Skeletal muscle tissue (tissue), 4 donors: Measurements from ENCODE around the gene TARDBP. TPM values are rescaled to one million over a fixed set of nuclear protein-coding genes. Genes with fewer than 3 reads are reported as not detected.
A peak's percentile ranks its signal among the peaks of the same experiment; 100 is the strongest.

Experiments used
- H3K27ac ChIP-seq: one replicate; pipeline ENCODE4 v1.7.0; 2013; ENCODE audit warnings: mild to moderate bottlenecking, low read depth, low read length, inconsistent platforms
- H3K27me3 ChIP-seq, 3 donors: one replicate each; pipeline ENCODE4 v1.7.0; 2013; ENCODE audit warnings: low read length in 3 of 3; ENCODE audit not compliant: control insufficient read depth in 3 of 3, insufficient read depth in 3 of 3
- H3K36me3 ChIP-seq, 3 donors: one replicate each; pipeline ENCODE4 v1.7.0; 2013; ENCODE audit warnings: low read length in 3 of 3; ENCODE audit not compliant: control insufficient read depth in 3 of 3, insufficient read depth in 3 of 3
- H3K4me1 ChIP-seq, 3 donors: one replicate each; pipeline ENCODE4 v1.7.0; 2013; ENCODE audit warnings: low read length in 3 of 3, mild to moderate bottlenecking in 3 of 3; ENCODE audit not compliant: control insufficient read depth in 3 of 3, insufficient read depth in 3 of 3
- H3K4me3 ChIP-seq, 3 donors: one replicate each; pipeline ENCODE4 v1.7.0; 2013; ENCODE audit warnings: low read length in 3 of 3
- H3K9ac ChIP-seq, 3 donors: one replicate each; pipeline ENCODE4 v1.7.0; 2013; ENCODE audit warnings: low read length in 3 of 3, mild to moderate bottlenecking in 3 of 3, moderate library complexity in 2 of 3, low read depth in 1 of 3
- H3K9me3 ChIP-seq, 3 donors: one replicate each; pipeline ENCODE4 v1.7.0; 2013; ENCODE audit warnings: low read length in 3 of 3; ENCODE audit not compliant: control insufficient read depth in 3 of 3
- total RNA-seq: library from RNA; depleted of rRNA; stranded (reverse); fragments of >200 nt; gene quantifications from one replicate; pipeline ENCODE4 v1.2.3, GENCODE V29; 2014
- donor health status: Osteomylitis.

TARDBP gene
- 61.1 TPM for total RNA-seq

DNA sequence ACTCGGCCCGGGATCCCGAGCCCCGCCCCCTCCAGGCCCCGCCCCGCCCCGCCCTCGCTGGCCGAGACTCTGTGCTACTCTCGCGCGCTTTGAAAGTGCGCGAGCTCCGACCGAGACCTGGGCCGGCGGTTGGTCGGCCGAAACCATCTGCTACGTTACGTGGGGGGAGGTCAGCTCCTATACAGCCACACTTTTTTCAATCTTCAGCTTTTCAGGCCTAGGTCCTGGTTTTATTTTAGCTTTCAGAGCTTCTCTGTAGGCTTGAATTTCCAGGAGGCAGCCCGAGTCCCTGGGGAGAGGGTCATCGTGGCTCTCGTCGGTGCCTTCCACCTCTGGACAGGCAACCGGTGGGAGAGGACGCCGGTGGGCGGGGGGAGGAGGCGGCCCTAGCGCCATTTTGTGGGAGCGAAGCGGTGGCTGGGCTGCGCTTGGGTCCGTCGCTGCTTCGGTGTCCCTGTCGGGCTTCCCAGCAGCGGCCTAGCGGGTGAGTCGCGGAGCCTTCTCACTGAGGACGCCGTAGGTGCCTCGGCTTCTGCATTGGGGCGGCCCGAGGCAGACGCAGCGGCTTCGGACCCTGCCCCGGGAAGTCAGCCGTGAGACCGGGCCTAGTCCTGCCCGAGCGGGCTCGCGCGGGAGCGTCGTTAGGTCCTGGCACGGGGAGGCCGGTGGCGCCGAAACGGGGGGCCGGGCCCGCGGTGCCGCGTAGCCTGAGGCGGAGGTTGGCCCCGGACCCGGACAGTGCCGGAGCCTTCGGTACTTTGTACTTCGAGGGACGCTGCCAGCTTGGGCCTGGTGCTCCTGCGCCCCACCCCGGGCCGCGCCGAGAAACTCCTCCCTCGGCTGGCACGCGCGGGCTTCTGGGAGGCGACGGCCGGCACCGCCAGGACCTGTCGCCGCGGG, at the start of gene TARDBP:
TSS of gene TARDBP (plus strand) at position 395 of the 900 bp plus-strand sequence. CDS start 1,074 bp downstream, outside the sequence.
- H3K36me3 ChIP-seq, result peaks cover 21 to 31% (median 27%) of the 10 kb centered on the region in 3 donors
- H3K27ac ChIP-seq, result peak within 1 kb of the TSS; percentile 98
- peak within 1 kb of the TSS; percentile 84 to 99 (median 97) for H3K4me3 ChIP-seq
- H3K27me3 ChIP-seq, result no peaks in the 10 kb centered on the region
- H3K9ac ChIP-seq, result peak within 1 kb of the TSS; percentile 97 to 100 (median 99)
- peaks cover 21 to 31% (median 25%) of the 10 kb centered on the region in 3 donors for H3K4me1 ChIP-seq
- H3K9me3 ChIP-seq, result no peaks in the 10 kb centered on the region

DNA sequence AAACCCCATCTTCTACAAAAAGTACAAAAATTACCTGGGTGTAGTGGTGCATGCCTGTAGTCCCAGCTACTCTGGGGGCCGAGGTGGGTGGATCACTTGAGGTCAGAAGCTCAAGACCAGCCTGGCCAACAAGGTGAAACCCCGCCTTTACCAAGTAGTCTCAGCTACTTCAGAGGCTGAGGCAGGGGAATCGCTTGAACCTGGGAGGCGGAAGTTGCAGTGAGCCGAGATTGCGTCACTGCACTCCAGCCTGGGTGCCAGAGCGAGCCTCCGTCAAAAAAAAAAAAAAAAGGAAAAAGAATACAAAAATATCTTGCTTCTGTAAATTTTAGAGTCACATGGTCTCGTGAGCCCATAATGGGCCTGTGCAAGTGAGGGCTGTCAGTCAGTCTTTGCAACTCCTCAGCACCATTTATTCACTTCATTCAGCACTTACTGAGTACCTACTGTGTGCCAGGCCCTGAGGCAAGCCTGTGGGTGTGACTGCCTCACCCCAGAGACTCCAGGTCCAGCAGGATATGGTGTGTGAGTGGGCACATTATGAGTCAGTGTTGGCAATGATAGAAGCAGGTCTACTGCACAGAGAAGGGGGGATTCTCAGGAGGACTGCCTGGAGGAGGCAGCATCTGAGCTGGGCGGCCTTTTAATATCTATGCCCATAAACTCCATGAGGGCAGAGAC, 46.8 kb upstream of the TARDBP start:
- no peaks in the 10 kb centered on the region for H3K36me3 ChIP-seq
- H3K27ac ChIP-seq, result peak overlapping the region; percentile 44
- peaks cover 21 to 31% (median 23%) of the 10 kb centered on the region in 3 donors for H3K4me1 ChIP-seq
- no peak overlapping the region for H3K9ac ChIP-seq
- no peak overlapping the region for H3K4me3 ChIP-seq
- H3K27me3 ChIP-seq, result peaks cover 0 to 4% (median 4%) of the 10 kb centered on the region in 3 donors
- no peaks in the 10 kb centered on the region for H3K9me3 ChIP-seq

GRCh38 chr1:10967090-10967489, 45.4 kb upstream of the TARDBP start:
- no peaks in the 10 kb centered on the region for H3K36me3 ChIP-seq
- peaks cover 0 to 4% (median 4%) of the 10 kb centered on the region in 3 donors for H3K27me3 ChIP-seq
- H3K27ac ChIP-seq, result no peak overlapping the region
- H3K9ac ChIP-seq, result no peak overlapping the region
- no peaks in the 10 kb centered on the region for H3K9me3 ChIP-seq
- peaks cover 14 to 24% (median 15%) of the 10 kb centered on the region in 3 donors for H3K4me1 ChIP-seq
- H3K4me3 ChIP-seq, result no peak overlapping the region

DNA sequence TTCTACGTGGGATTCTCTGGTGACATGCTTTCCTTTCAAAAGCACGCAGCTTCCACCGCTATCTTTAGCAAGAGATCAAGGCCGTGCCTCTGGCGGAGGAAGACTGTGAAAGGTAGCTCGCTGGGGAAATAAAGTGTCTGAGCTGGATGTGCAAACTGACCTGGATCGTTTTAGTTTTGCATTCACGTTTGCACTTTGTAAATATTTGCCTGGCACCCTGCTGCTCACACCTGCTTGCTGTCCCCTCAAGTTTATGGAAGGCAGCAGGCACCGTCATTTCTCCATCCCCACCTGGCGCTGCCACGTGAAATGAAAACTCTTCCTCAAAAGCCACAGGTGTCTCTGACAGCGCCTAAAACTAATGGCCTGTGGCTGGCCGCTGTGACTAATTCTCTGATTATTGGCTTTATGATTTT, 44.0 kb upstream of the TARDBP start:
- H3K4me1 ChIP-seq, result peaks cover 15 to 21% (median 18%) of the 10 kb centered on the region in 3 donors
- H3K9me3 ChIP-seq, result no peaks in the 10 kb centered on the region
- peaks cover 0 to 4% (median 4%) of the 10 kb centered on the region in 3 donors for H3K27me3 ChIP-seq
- peak overlapping the region; percentile 28 to 68 (median 57) for H3K9ac ChIP-seq
- H3K27ac ChIP-seq, result peak overlapping the region; percentile 7
- no peaks in the 10 kb centered on the region for H3K36me3 ChIP-seq
- peak overlapping the region; percentile 50 to 66 (median 59) for H3K4me3 ChIP-seq

DNA sequence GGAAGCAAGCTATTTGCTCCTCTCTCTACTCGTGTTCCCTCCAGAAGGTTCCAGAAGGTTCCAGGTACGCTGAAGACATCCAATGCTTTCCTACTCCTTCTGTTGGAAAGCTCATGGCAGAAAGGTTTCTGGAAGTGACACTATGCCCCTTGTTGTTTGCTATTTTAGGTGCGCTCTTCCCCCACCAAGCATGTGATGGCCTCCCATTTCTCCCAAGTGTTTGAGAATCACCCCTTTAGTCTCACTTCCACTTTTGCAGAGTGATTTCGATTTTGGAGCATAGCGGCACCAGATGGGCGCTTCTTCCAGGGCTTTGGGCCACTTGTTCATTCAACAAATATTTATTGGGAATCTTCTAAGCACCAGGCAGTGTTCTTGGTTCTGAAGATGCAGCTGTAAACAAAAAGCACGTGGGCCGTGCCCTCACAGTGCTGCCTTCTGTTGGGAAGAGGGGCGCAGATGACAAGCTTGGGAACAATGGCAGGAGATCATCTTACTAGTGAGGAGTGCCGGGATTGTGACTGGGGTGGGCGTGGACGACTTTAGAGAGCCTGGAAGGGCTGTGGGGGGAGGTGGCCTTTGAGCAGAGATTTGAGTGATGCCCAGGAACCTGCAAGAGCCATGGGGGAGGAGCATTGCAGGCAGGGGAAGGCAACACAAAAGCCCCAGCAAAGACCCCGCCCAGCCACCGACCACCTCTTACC, 43.0 kb upstream of the TARDBP start:
- Histone ChIP-seq H3K27ac (peak overlapping the region; percentile 7), H3K9ac (no peak overlapping the region), H3K27me3 (peaks cover 0 to under 1% (median 0%) of the 10 kb centered on the region in 3 donors), H3K4me3 (no peak overlapping the region), H3K36me3 (no peaks in the 10 kb centered on the region), H3K4me1 (peaks cover 25 to 31% (median 26%) of the 10 kb centered on the region in 3 donors), H3K9me3 (no peaks in the 10 kb centered on the region)

DNA sequence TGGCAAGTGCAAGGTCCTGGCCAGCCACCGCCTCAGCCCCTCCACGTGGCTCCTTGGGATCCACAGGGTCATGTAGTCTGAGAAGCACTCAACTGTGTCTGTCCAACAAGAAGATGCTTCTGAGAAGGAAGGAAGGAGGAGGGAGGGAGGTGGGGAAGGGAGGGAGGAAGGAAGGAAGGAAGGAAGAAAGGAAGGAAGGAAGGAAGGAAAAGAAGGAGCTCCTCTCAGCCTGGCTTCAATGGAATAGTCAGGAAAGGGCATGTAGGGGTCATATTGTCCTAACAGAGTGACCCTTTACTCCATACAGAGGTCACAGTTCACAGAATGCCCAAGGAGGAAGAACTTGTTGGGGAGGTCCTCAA, 42.5 kb upstream of the TARDBP start:
- Histone ChIP-seq H3K9me3 (no peaks in the 10 kb centered on the region), H3K27ac (no peak overlapping the region), H3K4me1 (peaks cover 30 to 36% (median 31%) of the 10 kb centered on the region in 3 donors), H3K9ac (no peak overlapping the region), H3K27me3 (no peaks in the 10 kb centered on the region), H3K4me3 (no peak overlapping the region), H3K36me3 (no peaks in the 10 kb centered on the region)

GRCh38 chr1:10973552-10973951, 38.9 kb upstream of the TARDBP start:
- no peaks in the 10 kb centered on the region for H3K27me3 ChIP-seq
- no peak overlapping the region for H3K4me3 ChIP-seq
- H3K4me1 ChIP-seq, result peaks cover 30 to 44% (median 33%) of the 10 kb centered on the region in 3 donors
- H3K36me3 ChIP-seq, result no peaks in the 10 kb centered on the region
- peak overlapping the region in 2 of 3 donors; percentile 20 to 75 for H3K9ac ChIP-seq
- H3K9me3 ChIP-seq, result no peaks in the 10 kb centered on the region
- no peak overlapping the region for H3K27ac ChIP-seq

- Histone ChIP-seq H3K36me3 (no peaks in the 10 kb centered on the region), H3K27ac (peak overlapping the region; percentile 56), H3K9me3 (no peaks in the 10 kb centered on the region), H3K9ac (peak overlapping the region; percentile 40 to 75 (median 45)), H3K4me1 (peaks cover 24 to 41% (median 32%) of the 10 kb centered on the region in 3 donors), H3K4me3 (peak overlapping the region; percentile 35 to 54 (median 49)), H3K27me3 (no peaks in the 10 kb centered on the region)
Observed at GRCh38 chr1:10973956-10974881, 38.2 kb upstream of the TARDBP start.
